Nephron (organoid): Measurements from ENCODE around the gene TCERG1L.

ENCODE experiments used
- H3K27ac Mint-ChIP-seq, 3 experiments: 2 replicates each; pipeline ENCODE4 v1.8.0; 2020; ENCODE audit warnings: mixed read lengths in 3 of 3, mild to moderate bottlenecking in 2 of 3, moderate library complexity in 1 of 3
- H3K27me3 Mint-ChIP-seq: 2 replicates; pipeline ENCODE4 v1.8.0; 2021; ENCODE audit warnings: low read depth, mild to moderate bottlenecking, moderate library complexity, mixed read lengths
- H3K36me3 Mint-ChIP-seq: 2 replicates; pipeline ENCODE4 v1.8.0; 2020; ENCODE audit warnings: low read depth, mixed read lengths
- H3K4me1 Mint-ChIP-seq: 2 replicates; pipeline ENCODE4 v1.8.0; 2020; ENCODE audit warnings: mixed read lengths
- H3K4me3 Mint-ChIP-seq, 3 experiments: 2 replicates each; pipeline ENCODE4 v1.8.0; 2020; ENCODE audit warnings: mild to moderate bottlenecking in 3 of 3, mixed read lengths in 3 of 3, moderate library complexity in 2 of 3
- H3K9me3 Mint-ChIP-seq: 2 replicates; pipeline ENCODE4 v1.8.0; 2020; ENCODE audit warnings: mixed read lengths
- TF ChIP-seq, protein P1 (sequence below), 3 experiments: fragments of 200-600 bp; sonication (generic); IDR thresholded peaks; one replicate each; pipeline ENCODE4 v1.5.0; 2021; ENCODE audit warnings: antibody characterized with exemption in 3 of 3; ENCODE audit not compliant: unreplicated experiment in 3 of 3

The TCERG1L gene

DNA sequence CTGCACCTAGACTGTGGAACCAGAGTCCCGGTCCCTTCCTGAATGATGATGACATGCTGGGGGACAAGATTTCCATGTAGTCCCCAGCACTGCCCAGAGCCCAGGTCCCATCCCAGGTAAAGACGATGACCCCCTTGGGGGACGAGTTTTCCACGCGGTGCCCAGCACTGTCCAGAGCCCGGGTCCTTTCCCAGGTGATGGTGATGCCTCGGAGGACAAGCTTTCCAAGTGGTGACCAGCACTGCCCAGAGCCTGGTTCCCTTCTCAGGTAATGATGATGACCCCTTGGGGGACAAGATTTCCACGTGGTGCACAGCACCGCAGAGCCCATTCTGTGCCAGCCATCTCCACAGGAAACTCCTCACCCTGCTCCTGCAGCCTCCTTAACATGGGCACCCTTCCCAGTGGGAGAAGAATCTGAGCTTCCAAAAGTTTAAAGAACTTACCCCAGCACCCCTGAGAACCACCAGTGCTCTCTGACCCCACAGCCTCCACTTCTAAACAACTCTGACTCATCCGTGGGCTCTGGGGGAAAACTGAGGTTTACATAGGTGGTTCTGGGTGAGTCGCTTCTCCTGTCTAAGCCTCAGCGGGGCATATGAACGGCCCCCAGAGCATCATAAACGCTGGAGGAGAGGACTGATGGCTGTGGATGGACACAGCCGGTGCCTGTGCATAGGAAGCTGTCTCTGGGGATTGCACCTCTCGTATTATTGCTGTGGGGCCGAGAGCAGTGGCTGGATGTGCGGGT lies 233.2 kb downstream of the TCERG1L start:
- Mint-ChIP-seq H3K4me3 (no peak overlapping the region), H3K36me3 (no peaks in the 10 kb centered on the region), H3K27me3 (peaks cover 30% of the 10 kb centered on the region), H3K4me1 (peaks cover 13% of the 10 kb centered on the region), H3K9me3 (no peaks in the 10 kb centered on the region), H3K27ac (no peak overlapping the region)
- TF ChIP-seq, protein P1, sequence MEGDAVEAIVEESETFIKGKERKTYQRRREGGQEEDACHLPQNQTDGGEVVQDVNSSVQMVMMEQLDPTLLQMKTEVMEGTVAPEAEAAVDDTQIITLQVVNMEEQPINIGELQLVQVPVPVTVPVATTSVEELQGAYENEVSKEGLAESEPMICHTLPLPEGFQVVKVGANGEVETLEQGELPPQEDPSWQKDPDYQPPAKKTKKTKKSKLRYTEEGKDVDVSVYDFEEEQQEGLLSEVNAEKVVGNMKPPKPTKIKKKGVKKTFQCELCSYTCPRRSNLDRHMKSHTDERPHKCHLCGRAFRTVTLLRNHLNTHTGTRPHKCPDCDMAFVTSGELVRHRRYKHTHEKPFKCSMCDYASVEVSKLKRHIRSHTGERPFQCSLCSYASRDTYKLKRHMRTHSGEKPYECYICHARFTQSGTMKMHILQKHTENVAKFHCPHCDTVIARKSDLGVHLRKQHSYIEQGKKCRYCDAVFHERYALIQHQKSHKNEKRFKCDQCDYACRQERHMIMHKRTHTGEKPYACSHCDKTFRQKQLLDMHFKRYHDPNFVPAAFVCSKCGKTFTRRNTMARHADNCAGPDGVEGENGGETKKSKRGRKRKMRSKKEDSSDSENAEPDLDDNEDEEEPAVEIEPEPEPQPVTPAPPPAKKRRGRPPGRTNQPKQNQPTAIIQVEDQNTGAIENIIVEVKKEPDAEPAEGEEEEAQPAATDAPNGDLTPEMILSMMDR (IDR thresholded peaks at IDR 0.05; ENCODE audit: unreplicated experiment in 3 of 3), result no peak

- TF ChIP-seq, protein P1 (IDR thresholded peaks at IDR 0.05; ENCODE audit: unreplicated experiment in 3 of 3), result no peak
- Mint-ChIP-seq H3K9me3 (no peaks in the 10 kb centered on the region), H3K4me1 (peaks cover 7% of the 10 kb centered on the region), H3K36me3 (no peaks in the 10 kb centered on the region), H3K27me3 (peaks cover 30% of the 10 kb centered on the region), H3K27ac (no peak overlapping the region), H3K4me3 (no peak overlapping the region)
Observed at GRCh38 chr10:131077724-131078123, 233.8 kb downstream of the TCERG1L start.

DNA sequence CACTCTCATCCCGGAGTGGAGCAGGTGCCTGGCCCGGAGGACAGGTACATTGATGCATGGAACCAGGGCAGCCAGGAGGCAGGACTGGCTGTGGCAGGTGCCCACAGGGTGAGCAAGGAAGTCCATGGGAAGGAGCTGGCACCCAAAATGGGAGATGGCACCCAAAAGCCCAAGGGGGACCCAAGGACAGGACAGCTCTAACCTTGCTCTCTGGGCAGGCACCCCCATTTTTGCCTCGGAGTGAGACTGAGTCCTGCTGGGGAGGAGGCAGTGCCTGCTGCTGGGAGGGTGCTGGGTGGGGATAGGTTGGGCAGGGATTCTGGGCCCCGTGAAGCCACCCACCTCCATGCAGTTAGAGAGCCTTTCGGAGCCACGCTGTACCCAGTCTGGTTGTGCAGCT lies 234.5 kb downstream of the TCERG1L start:
- Mint-ChIP-seq H3K4me3 (no peak overlapping the region), H3K9me3 (no peaks in the 10 kb centered on the region), H3K27me3 (peaks cover 30% of the 10 kb centered on the region), H3K27ac (no peak overlapping the region), H3K4me1 (peaks cover 7% of the 10 kb centered on the region), H3K36me3 (no peaks in the 10 kb centered on the region)
- TF ChIP-seq, protein P1 (IDR thresholded peaks at IDR 0.05; ENCODE audit: unreplicated experiment in 3 of 3), result no peak

DNA sequence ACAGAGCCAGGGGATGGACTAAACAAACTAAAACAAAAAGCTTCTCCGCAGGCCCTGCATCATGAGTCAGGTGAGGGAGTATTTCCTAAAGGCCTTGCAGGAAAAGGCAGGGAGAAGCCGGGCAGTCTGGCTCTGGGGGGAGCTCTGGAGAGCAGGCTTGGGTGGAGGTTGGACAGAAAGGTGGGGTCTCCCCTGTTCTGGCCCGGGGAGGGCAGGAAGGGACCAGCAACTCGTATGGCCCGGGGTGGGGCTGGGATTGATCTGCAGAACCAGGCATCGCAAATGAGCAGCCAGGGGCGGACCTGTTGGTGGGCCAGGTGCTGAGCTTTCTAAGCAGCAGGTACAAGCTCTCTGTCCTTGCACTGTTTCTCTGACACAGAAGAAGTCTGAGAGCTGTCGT lies 235.2 kb downstream of the TCERG1L start:
- H3K9me3 Mint-ChIP-seq, result no peaks in the 10 kb centered on the region
- H3K36me3 Mint-ChIP-seq, result no peaks in the 10 kb centered on the region
- TF ChIP-seq, protein P1 (IDR thresholded peaks at IDR 0.05; ENCODE audit: unreplicated experiment in 3 of 3), result no peak
- peaks cover 4% of the 10 kb centered on the region for H3K4me1 Mint-ChIP-seq
- peaks cover 28% of the 10 kb centered on the region for H3K27me3 Mint-ChIP-seq
- no peak overlapping the region for H3K4me3 Mint-ChIP-seq
- H3K27ac Mint-ChIP-seq, result no peak overlapping the region

GRCh38 chr10:131075218-131075770 lies 236.2 kb downstream of the TCERG1L start:
- Mint-ChIP-seq H3K36me3 (no peaks in the 10 kb centered on the region), H3K27me3 (peaks cover 19% of the 10 kb centered on the region), H3K9me3 (no peaks in the 10 kb centered on the region), H3K4me1 (no peaks in the 10 kb centered on the region), H3K27ac (no peak overlapping the region), H3K4me3 (no peak overlapping the region)
- TF ChIP-seq, protein P1 (IDR thresholded peaks at IDR 0.05; ENCODE audit: unreplicated experiment in 3 of 3), result no peak

DNA sequence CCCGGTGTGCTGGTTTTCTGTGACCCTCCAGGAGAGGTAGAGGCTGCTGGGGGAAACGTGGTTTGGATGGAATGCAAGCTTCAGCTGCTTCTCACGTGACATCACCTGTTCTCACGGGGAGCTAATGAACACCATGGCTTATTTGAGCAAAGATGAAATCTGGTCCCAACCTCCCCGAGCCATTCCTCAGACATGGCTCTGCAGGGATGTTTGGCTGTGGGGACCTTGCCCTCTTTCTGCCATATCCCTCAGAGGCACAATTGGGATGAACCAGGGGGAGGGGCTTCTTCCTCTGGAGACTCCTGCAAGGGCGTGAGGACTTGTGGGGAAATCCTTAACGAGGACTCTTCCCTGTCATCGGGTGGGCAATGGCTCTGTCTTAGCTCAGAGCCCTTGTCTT lies 236.8 kb downstream of the TCERG1L start:
- TF ChIP-seq, protein P1 (IDR thresholded peaks at IDR 0.05; ENCODE audit: unreplicated experiment in 3 of 3), result no peak
- Mint-ChIP-seq H3K4me1 (no peaks in the 10 kb centered on the region), H3K27me3 (peaks cover 19% of the 10 kb centered on the region), H3K9me3 (no peaks in the 10 kb centered on the region), H3K36me3 (no peaks in the 10 kb centered on the region), H3K4me3 (no peak overlapping the region), H3K27ac (no peak overlapping the region)
